HL-60 (cell line): Measurements from ENCODE around the gene VWA8.
"Not testable (repeated sequence)": the region's sequence is repeated elsewhere in the genome, so short reads cannot be mapped to it uniquely, and the experiment has no call there.

Source experiments
- DNase-seq, 2 experiments: peaks; one replicate each; pipeline ENCODE4 v3.0.0-alpha.2; 2010 to 2020; ENCODE audit warnings: low read depth in 1 of 2, low spot score in 1 of 2
- H3K27ac ChIP-seq: fragments of 250-450 bp; sonication (Bioruptor Pico); replicated peaks from 2 replicates; pipeline ENCODE4 v1.5.1; 2020; ENCODE audit warnings: mild to moderate bottlenecking, moderate library complexity
- H3K27me3 ChIP-seq: fragments of 250-450 bp; sonication (Bioruptor Pico); 2 replicates; pipeline ENCODE4 v1.5.1; 2021; ENCODE audit warnings: mild to moderate bottlenecking, moderate library complexity; ENCODE audit not compliant: insufficient read depth, poor library complexity, severe bottlenecking
- H3K4me3 ChIP-seq: replicated peaks from 2 replicates; pipeline ENCODE4 v1.5.1; 2011; ENCODE audit warnings: mild to moderate bottlenecking, control low read depth, low read length; ENCODE audit not compliant: insufficient read depth
- CTCF ChIP-seq: IDR thresholded peaks from one replicate; pipeline ENCODE4 v1.5.1; 2011; ENCODE audit warnings: low read length, control low read depth, inconsistent platforms; ENCODE audit not compliant: insufficient read depth
- GABPA ChIP-seq: IDR thresholded peaks from 2 replicates; pipeline ENCODE4 v1.6.1; 2012; ENCODE audit warnings: low read depth
- POLR2AphosphoS5 ChIP-seq: IDR thresholded peaks from 2 replicates; pipeline ENCODE4 v1.6.1; 2012; ENCODE audit warnings: low read depth
- SPI1 ChIP-seq: IDR thresholded peaks from 2 replicates; pipeline ENCODE4 v1.6.1; 2012; ENCODE audit warnings: low read depth, mild to moderate bottlenecking, borderline replicate concordance
- TF ChIP-seq, protein P1 (sequence below): IDR thresholded peaks from 2 replicates; pipeline ENCODE4 v1.6.1; 2012; ENCODE audit warnings: low read depth; ENCODE audit not compliant: insufficient replicate concordance

VWA8 gene

GRCh38 chr13:41925014-41925413 lies 35.9 kb downstream of the VWA8 start:
- TF ChIP-seq, protein P1, sequence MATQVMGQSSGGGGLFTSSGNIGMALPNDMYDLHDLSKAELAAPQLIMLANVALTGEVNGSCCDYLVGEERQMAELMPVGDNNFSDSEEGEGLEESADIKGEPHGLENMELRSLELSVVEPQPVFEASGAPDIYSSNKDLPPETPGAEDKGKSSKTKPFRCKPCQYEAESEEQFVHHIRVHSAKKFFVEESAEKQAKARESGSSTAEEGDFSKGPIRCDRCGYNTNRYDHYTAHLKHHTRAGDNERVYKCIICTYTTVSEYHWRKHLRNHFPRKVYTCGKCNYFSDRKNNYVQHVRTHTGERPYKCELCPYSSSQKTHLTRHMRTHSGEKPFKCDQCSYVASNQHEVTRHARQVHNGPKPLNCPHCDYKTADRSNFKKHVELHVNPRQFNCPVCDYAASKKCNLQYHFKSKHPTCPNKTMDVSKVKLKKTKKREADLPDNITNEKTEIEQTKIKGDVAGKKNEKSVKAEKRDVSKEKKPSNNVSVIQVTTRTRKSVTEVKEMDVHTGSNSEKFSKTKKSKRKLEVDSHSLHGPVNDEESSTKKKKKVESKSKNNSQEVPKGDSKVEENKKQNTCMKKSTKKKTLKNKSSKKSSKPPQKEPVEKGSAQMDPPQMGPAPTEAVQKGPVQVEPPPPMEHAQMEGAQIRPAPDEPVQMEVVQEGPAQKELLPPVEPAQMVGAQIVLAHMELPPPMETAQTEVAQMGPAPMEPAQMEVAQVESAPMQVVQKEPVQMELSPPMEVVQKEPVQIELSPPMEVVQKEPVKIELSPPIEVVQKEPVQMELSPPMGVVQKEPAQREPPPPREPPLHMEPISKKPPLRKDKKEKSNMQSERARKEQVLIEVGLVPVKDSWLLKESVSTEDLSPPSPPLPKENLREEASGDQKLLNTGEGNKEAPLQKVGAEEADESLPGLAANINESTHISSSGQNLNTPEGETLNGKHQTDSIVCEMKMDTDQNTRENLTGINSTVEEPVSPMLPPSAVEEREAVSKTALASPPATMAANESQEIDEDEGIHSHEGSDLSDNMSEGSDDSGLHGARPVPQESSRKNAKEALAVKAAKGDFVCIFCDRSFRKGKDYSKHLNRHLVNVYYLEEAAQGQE = no peak
- no peak for TF ChIP-seq POLR2AphosphoS5
- TF ChIP-seq GABPA = no peak
- no peak for TF ChIP-seq CTCF
- no peak for TF ChIP-seq SPI1

GRCh38 chr13:41922894-41923293 lies 38.0 kb downstream of the VWA8 start:
- not testable (repeated sequence) for H3K27ac ChIP-seq, H3K27me3 ChIP-seq, DNase-seq, H3K4me3 ChIP-seq

More at GRCh38 chr13:41925014-41925413, 35.9 kb downstream of the VWA8 start:
- Histone ChIP-seq H3K27me3 (no peaks in the 10 kb centered on the region), H3K27ac (no peak overlapping the region), H3K4me3 (no peak overlapping the region)
- DNase-seq = no peak

DNA sequence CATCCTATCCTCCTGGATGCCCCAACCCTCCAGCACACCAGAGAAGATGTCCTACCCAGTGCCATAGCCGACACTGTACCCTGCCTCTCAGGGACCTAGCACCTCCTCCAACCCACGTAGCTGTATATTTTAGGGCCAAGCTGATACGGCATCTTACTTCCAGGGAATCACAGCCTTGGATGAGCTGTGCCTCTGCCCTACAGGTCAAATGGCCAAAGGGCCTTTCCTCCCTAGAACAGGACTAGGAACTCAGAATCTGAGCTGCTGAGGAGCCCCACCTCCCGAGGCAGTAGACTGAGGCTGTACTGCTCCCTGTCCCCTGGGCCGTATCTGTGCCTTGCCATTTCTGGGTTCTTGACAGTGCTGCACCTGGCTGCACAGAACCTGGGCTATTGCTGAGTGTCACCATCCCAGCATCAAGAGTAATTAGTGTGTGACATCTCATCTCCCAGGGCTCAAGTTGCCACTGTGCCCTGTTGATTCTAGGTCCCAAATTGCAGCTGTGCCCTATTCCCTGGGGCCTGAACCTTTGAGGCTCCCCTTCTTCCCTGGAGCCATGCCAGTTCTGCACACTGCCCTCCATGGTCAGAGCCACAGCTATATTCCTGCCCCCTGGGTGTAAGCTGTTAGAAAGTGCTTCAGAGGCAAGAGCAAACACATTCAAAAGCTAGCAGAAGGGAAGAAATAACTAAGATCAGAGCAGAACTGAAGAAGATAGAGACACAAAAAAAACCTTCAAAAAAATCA lies 41.0 kb downstream of the VWA8 start:
- no peak for DNase-seq
- H3K27ac ChIP-seq = no peak overlapping the region
- TF ChIP-seq CTCF = no peak
- no peak for TF ChIP-seq SPI1
- TF ChIP-seq GABPA = no peak
- no peak for TF ChIP-seq POLR2AphosphoS5
- TF ChIP-seq, protein P1 = no peak

DNA sequence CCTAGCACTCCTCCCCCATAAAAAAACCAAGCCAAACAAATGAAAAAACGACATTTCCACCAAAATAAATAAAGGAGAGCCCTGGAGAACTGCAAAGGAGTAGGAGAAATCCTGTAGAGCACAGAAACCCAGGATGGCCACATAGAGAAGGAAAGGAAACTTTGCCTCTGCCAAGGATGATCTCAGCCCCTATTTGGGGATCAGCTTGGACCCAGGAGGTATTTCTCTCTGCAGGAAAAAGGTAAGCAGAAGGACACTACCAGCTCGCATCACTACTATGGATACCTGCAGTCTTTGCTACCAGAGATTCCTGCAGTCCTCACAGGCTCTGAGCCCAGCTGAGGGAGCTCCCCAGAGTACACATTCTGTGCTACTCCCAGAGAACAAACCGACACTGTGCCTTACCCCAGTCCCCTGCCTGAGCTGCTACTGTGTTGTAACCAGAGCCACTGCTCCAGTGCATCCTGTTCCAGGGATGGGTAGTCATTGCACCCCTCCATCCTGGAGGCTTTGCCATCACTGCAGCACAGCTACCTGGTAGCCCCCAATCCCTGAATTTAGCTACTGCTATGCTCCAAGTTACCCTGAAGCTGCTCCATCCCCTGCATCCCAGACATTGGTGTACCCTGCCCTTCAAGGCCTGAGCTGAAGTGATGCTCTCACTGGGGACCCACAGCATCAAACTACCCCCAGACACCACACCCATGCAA lies 41.7 kb downstream of the VWA8 start:
- H3K4me3 ChIP-seq = no peak overlapping the region
- H3K27ac ChIP-seq = no peak overlapping the region
- H3K27me3 ChIP-seq = no peaks in the 10 kb centered on the region
- DNase-seq = no peak
- TF ChIP-seq, protein P1 = no peak
- TF ChIP-seq SPI1 (no peak), CTCF (no peak), POLR2AphosphoS5 (no peak), GABPA (no peak)

More for the DNA sequence above, 41.0 kb downstream of the VWA8 start:
- no peaks in the 10 kb centered on the region for H3K27me3 ChIP-seq
- H3K4me3 ChIP-seq = no peak overlapping the region
